ENCODE measurements around the gene HRH1.

HRH1 gene

GRCh38 chr3:11258958-11259357 is 104.7 kb downstream of the HRH1 start:
- no peak for TF ChIP-seq PAX5 (IDR thresholded peaks at IDR 0.05; ENCODE audit: insufficient read depth, low read length, severe bottlenecking)
- no peak for TF ChIP-seq POU2F2 (IDR thresholded peaks at IDR 0.05; ENCODE audit: low read depth, low read length)
- no peak for TF ChIP-seq POLR2A (IDR thresholded peaks at IDR 0.05; ENCODE audit: low read depth, low read length)
- TF ChIP-seq TAF1 (IDR thresholded peaks at IDR 0.05; ENCODE audit: low read depth, low read length): no peak
- no peak for TF ChIP-seq SPI1 (IDR thresholded peaks at IDR 0.05; ENCODE audit: low read depth, low read length)
- no peak for TF ChIP-seq POLR2AphosphoS5 (IDR thresholded peaks at IDR 0.05; ENCODE audit: low read depth, low read length)
- FAIRE-seq (no peak), DNase-seq (ENCODE audit: insufficient read length, low spot score) (no peak)

GRCh38 chr3:11260460-11260859 is 106.2 kb downstream of the HRH1 start:
- TF ChIP-seq POLR2AphosphoS5 (IDR thresholded peaks at IDR 0.05; ENCODE audit: low read depth, low read length): no peak
- no peak for TF ChIP-seq POU2F2 (IDR thresholded peaks at IDR 0.05; ENCODE audit: low read depth, low read length)
- no peak for TF ChIP-seq SPI1 (IDR thresholded peaks at IDR 0.05; ENCODE audit: low read depth, low read length)
- TF ChIP-seq PAX5 (IDR thresholded peaks at IDR 0.05; ENCODE audit: insufficient read depth, low read length, severe bottlenecking): no peak
- DNase-seq (ENCODE audit: insufficient read length, low spot score) (no peak), FAIRE-seq (no peak)

- DNase-seq (ENCODE audit: insufficient read length, low spot score) (no peak), FAIRE-seq (no peak)
- no peak for TF ChIP-seq POU2F2 (IDR thresholded peaks at IDR 0.05; ENCODE audit: low read depth, low read length)
- TF ChIP-seq TAF1 (IDR thresholded peaks at IDR 0.05; ENCODE audit: low read depth, low read length): no peak
- no peak for TF ChIP-seq SPI1 (IDR thresholded peaks at IDR 0.05; ENCODE audit: low read depth, low read length)
Measured at GRCh38 chr3:11269007-11269406, 114.7 kb downstream of the HRH1 start.

DNA sequence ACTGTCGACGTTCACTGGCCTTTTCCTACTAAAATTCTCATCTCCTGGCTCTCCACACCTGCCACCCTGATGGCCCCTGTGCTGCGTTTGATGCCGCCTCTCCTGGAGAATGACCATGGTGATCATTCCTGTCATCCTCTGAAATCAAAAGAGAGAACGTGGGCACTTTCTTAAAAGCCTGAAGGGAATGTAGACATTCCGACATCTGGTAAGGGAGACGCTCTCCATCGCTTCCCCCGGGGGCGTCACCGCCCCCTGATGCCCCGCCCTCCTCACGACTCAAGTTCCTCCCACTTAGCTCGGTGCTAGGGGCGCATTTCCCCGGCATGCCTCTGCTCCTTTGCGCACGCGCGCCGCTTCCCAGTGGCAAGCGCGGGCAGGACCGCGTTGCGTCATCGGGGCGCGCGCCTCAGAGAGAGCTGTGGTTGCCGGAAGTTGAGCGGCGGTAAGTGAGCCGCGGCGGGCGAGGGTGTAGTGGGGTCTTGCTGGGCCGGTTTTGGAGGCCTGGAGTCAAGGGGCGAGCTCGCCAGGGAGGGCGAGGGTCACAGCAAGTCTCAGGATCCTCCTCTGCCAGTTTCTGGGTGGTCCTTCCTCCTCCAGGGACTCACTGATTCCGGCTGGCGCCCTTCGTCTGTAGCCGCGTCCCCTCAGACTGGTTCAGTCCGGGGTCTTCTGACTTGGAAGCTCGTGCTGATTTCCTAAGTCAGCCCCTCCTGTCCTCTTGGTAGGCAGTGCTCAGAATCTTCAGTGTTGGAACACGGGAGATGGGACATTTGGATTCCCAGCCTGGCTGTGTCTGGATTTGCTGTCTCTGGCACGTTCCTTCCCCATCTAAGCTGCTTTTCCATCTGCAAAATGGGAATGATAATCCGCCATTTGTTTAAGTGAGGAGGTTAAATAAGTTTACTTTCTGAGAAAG is 118.0 kb downstream of the HRH1 start, which contains the start of gene ATG7:
Gene ATG7, plus strand, starts transcription at position 412 of the 919 bp plus-strand sequence. CDS start 26,299 bp downstream, outside the sequence.
- peak; percentile 98 for FAIRE-seq
- DNase-seq (ENCODE audit: insufficient read length, low spot score): peak; percentile 92
- TF ChIP-seq SPI1 (IDR thresholded peaks at IDR 0.05; ENCODE audit: low read depth, low read length): peak; percentile 55; the same call in 1 of the 2 replicates
- TF ChIP-seq POLR2A (IDR thresholded peaks at IDR 0.05; ENCODE audit: low read depth, low read length): peak; percentile 89
- 0 out of 2 replicates have a peak, but pooled peaks have one; percentile 31 for TF ChIP-seq POU2F2 (IDR thresholded peaks at IDR 0.05; ENCODE audit: low read depth, low read length)
- peak; percentile 54; the same call in 1 of the 2 replicates for TF ChIP-seq TAF1 (IDR thresholded peaks at IDR 0.05; ENCODE audit: low read depth, low read length)
- TF ChIP-seq PAX5 (IDR thresholded peaks at IDR 0.05; ENCODE audit: insufficient read depth, low read length, severe bottlenecking): no peak
- peak; percentile 84; the same call in 1 of the 2 replicates for TF ChIP-seq POLR2AphosphoS5 (IDR thresholded peaks at IDR 0.05; ENCODE audit: low read depth, low read length)

- TF ChIP-seq POLR2AphosphoS5 (IDR thresholded peaks at IDR 0.05; ENCODE audit: low read depth, low read length) (no peak), POU2F2 (IDR thresholded peaks at IDR 0.05; ENCODE audit: low read depth, low read length) (no peak), PAX5 (IDR thresholded peaks at IDR 0.05; ENCODE audit: insufficient read depth, low read length, severe bottlenecking) (no peak)
- DNase-seq (ENCODE audit: insufficient read length, low spot score) (no peak), FAIRE-seq (no peak)
Measured at GRCh38 chr3:11272906-11273574, 118.7 kb downstream of the HRH1 start.

DNA sequence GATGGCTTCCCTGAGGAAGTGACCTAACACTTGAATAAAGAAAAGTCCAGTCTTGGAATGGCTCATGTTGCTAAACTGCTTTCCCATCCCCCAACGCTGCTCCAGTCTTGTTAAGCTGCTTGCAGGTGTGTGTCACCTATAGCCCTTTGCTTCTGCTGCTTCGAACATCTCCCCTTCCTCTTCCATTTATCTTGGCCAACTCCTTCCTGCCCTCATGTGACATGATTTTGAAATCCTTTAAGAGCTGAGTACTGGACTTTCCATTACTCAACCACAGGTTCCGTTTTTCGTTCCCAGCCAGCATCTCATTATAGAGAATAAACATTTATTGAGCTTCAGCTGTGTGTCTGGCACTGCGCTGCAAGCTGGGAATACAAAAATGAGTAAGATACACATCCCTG is 119.6 kb downstream of the HRH1 start:
- DNase-seq (ENCODE audit: insufficient read length, low spot score) (no peak), FAIRE-seq (no peak)
- no peak for TF ChIP-seq POLR2A (IDR thresholded peaks at IDR 0.05; ENCODE audit: low read depth, low read length)
- no peak for TF ChIP-seq POLR2AphosphoS5 (IDR thresholded peaks at IDR 0.05; ENCODE audit: low read depth, low read length)
- TF ChIP-seq TAF1 (IDR thresholded peaks at IDR 0.05; ENCODE audit: low read depth, low read length): no peak
- no peak for TF ChIP-seq POU2F2 (IDR thresholded peaks at IDR 0.05; ENCODE audit: low read depth, low read length)
- TF ChIP-seq SPI1 (IDR thresholded peaks at IDR 0.05; ENCODE audit: low read depth, low read length): no peak
- TF ChIP-seq PAX5 (IDR thresholded peaks at IDR 0.05; ENCODE audit: insufficient read depth, low read length, severe bottlenecking): no peak

DNA sequence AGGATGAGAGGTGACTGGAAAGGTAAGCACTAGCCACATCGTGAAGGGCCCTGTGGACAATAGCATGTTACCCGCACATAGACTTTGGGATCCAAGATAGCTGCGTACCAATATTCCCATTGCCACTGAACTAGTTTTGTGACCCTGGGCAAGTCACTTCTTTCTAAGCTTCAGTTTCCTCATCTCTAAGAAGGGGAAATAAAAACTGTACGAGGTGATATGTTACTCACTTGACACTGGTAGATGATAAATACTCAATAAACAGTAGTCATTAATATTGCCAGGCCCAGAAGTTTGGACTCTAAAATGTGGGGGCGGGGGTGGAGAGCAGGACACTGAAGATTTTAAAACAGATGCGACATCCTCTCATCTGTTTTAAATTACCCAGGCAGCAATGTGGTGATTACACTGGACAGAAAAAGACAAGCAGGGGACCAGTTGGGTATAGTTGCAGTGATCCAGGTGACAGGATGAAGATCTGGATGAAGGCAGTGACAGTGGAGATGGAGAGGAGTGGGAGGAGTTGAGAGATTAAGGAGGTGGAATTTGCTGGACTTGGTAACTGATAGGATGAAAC is 120.4 kb downstream of the HRH1 start:
- DNase-seq (ENCODE audit: insufficient read length, low spot score): no peak
- TF ChIP-seq PAX5 (IDR thresholded peaks at IDR 0.05; ENCODE audit: insufficient read depth, low read length, severe bottlenecking) (no peak), TAF1 (IDR thresholded peaks at IDR 0.05; ENCODE audit: low read depth, low read length) (no peak), POLR2A (IDR thresholded peaks at IDR 0.05; ENCODE audit: low read depth, low read length) (no peak), SPI1 (IDR thresholded peaks at IDR 0.05; ENCODE audit: low read depth, low read length) (no peak), POLR2AphosphoS5 (IDR thresholded peaks at IDR 0.05; ENCODE audit: low read depth, low read length) (no peak), POU2F2 (IDR thresholded peaks at IDR 0.05; ENCODE audit: low read depth, low read length) (no peak)
- no peak for FAIRE-seq

DNA sequence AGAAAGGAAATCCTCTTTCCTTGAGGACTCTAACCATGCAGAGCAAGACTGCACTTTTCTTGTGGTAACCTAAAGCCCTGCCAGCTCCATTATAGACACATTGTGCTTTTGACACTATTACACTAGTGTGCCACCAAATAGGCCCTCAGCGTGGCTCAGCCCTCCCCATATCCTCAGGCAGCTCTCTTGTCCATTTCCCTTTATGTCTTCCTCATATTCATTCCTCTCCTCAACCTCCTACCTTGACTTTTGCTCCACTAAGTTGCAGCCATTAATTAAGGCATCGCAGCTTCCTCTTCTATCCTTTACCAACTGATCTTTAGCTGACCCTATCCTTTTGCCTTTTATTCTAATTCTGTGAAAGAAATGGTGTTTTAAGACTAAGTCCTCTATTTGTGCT is 121.6 kb downstream of the HRH1 start:
- FAIRE-seq (no peak), DNase-seq (ENCODE audit: insufficient read length, low spot score) (no peak)
- TF ChIP-seq POLR2AphosphoS5 (IDR thresholded peaks at IDR 0.05; ENCODE audit: low read depth, low read length): no peak

- no peak for DNase-seq (ENCODE audit: insufficient read length, low spot score)
- TF ChIP-seq SPI1 (IDR thresholded peaks at IDR 0.05; ENCODE audit: low read depth, low read length): no peak
- TF ChIP-seq PAX5 (IDR thresholded peaks at IDR 0.05; ENCODE audit: insufficient read depth, low read length, severe bottlenecking): no peak
- TF ChIP-seq POLR2A (IDR thresholded peaks at IDR 0.05; ENCODE audit: low read depth, low read length): no peak
- no peak for TF ChIP-seq POLR2AphosphoS5 (IDR thresholded peaks at IDR 0.05; ENCODE audit: low read depth, low read length)
- TF ChIP-seq TAF1 (IDR thresholded peaks at IDR 0.05; ENCODE audit: low read depth, low read length): no peak
- TF ChIP-seq POU2F2 (IDR thresholded peaks at IDR 0.05; ENCODE audit: low read depth, low read length): no peak
- FAIRE-seq: no peak
Measured at GRCh38 chr3:11276901-11277300, 122.6 kb downstream of the HRH1 start.
